A549 (cell line): ENCODE data around the gene PTBP1. TPM values are rescaled to one million over a fixed set of nuclear protein-coding genes. Genes with fewer than 3 reads are reported as not detected.

Experiments
- ATAC-seq, 2 experiments: fragments of 200-7000 bp in 1 of 2; fragments of >200 bp in 1 of 2; cut with Nextera tagmentation in 1 of 2; cut with Tn5 transposase in 1 of 2; 3 replicates each; pipeline versions ENCODE4 v1.8.0 to v1.9.1; 2018 to 2020; ENCODE audit warnings: mild to moderate bottlenecking in 1 of 2, moderate library complexity in 1 of 2
- CTCF ChIA-PET: fragments of 300-600 bp; sonication (Branson Sonifier 250); formaldehyde crosslinking; extraction: SDS; loops from one replicate; lab custom pipeline; 2021; ENCODE audit warnings: antibody characterized with exemption, inconsistent platforms; lab: Yijun Ruan, JAX
- POLR2A ChIA-PET: fragments of 350-600 bp; formaldehyde crosslinking; extraction: SDS; loops from one replicate; lab custom pipeline; 2021; ENCODE audit warnings: antibody characterized with exemption, inconsistent platforms; lab: Yijun Ruan, JAX
- DNase-seq, 2 experiments: peaks; one replicate each; pipeline versions ENCODE4 v3.0.0 to v3.0.0-alpha.2; 2011 to 2016; ENCODE audit warnings: low read depth in 1 of 2, low spot score in 1 of 2
- FAIRE-seq: peaks from 2 replicates; lab custom pipeline; 2011; peaks lifted over from hg19 to GRCh38; lab: Jason Lieb, UNC
- H3K27ac ChIP-seq, 2 experiments: fragments of >200 bp; sonication (Bioruptor Twin); formaldehyde crosslinking; 3 replicates each; pipeline ENCODE4 v1.5.1; 2016 to 2017
- H3K4me1 ChIP-seq: fragments of >200 bp; sonication (Bioruptor Twin); formaldehyde crosslinking; 3 replicates; pipeline ENCODE4 v1.6.1; 2016
- H3K4me2 ChIP-seq: fragments of >200 bp; sonication (Bioruptor Twin); formaldehyde crosslinking; 3 replicates; pipeline ENCODE4 v1.6.1; 2016
- H3K4me3 ChIP-seq: fragments of >200 bp; sonication (Bioruptor Twin); formaldehyde crosslinking; 3 replicates; pipeline ENCODE4 v1.5.1; 2016
- H3K9me3 ChIP-seq: fragments of >200 bp; sonication (Bioruptor Twin); formaldehyde crosslinking; 3 replicates; pipeline ENCODE4 v1.6.1; 2016
- BCL3 ChIP-seq: fragments of >200 bp; sonication (Bioruptor Twin); formaldehyde crosslinking; IDR thresholded peaks from 3 replicates; pipeline ENCODE4 v1.6.1; 2016
- EHMT2 ChIP-seq: fragments of 200-600 bp; sonication (generic); IDR thresholded peaks from 2 replicates; pipeline ENCODE4 v1.6.1; 2016; ENCODE audit warnings: antibody characterized with exemption, low read depth, mild to moderate bottlenecking, moderate library complexity
- EP300 ChIP-seq, 2 experiments: fragments of >200 bp; sonication (Bioruptor Twin); formaldehyde crosslinking; IDR thresholded peaks; 2 replicates in 1 of 2; 3 replicates in 1 of 2; pipeline ENCODE4 v1.6.1; 2016 to 2017
- ESRRA ChIP-seq: fragments of 150-350 bp; IDR thresholded peaks from 2 replicates; pipeline ENCODE4 v1.6.1; 2014; ENCODE audit warnings: mild to moderate bottlenecking, low read length, borderline replicate concordance
- FOSB ChIP-seq: fragments of 250-450 bp; sonication (Bioruptor Pico); IDR thresholded peaks from 2 replicates; pipeline ENCODE4 v1.5.0; 2020; ENCODE audit warnings: mild to moderate bottlenecking, moderate library complexity
- FOSL2 ChIP-seq, 2 experiments: fragments of 450-650 bp in 1 of 2; fragments of >200 bp in 1 of 2; sonication (Bioruptor Twin) in 1 of 2; formaldehyde crosslinking; IDR thresholded peaks; 2 replicates each; pipeline versions ENCODE4 v1.5.0 to v1.6.1; 2016 to 2020; ENCODE audit warnings: mild to moderate bottlenecking in 1 of 2, moderate library complexity in 1 of 2
- HEYL ChIP-seq: fragments of 250-450 bp; sonication (Bioruptor Pico); IDR thresholded peaks from 2 replicates; pipeline ENCODE4 v1.8.0; 2021; ENCODE audit warnings: mild to moderate bottlenecking, moderate library complexity
- HOXB13 ChIP-seq: fragments of 250-450 bp; sonication (Bioruptor Pico); IDR thresholded peaks from 2 replicates; pipeline ENCODE4 v1.5.0; 2020; ENCODE audit warnings: low read depth, mild to moderate bottlenecking, moderate library complexity
- HOXB5 ChIP-seq: fragments of 250-450 bp; sonication (Bioruptor Pico); IDR thresholded peaks from 2 replicates; pipeline ENCODE4 v1.5.0; 2020; ENCODE audit warnings: mild to moderate bottlenecking, moderate library complexity
- JUN ChIP-seq, 2 experiments: fragments of >200 bp; sonication (Bioruptor Twin); formaldehyde crosslinking; IDR thresholded peaks; 2 replicates in 1 of 2; 3 replicates in 1 of 2; pipeline ENCODE4 v1.6.1; 2016 to 2017
- JUNB ChIP-seq: fragments of >200 bp; sonication (Bioruptor Twin); formaldehyde crosslinking; IDR thresholded peaks from 2 replicates; pipeline ENCODE4 v1.6.1; 2016
- KDM1A ChIP-seq: fragments of 200-600 bp; sonication (generic); IDR thresholded peaks from 2 replicates; pipeline ENCODE4 v1.6.1; 2016; ENCODE audit warnings: low read depth, mild to moderate bottlenecking
- MAX ChIP-seq: IDR thresholded peaks from 2 replicates; pipeline ENCODE4 v1.6.1; 2012
- MYC ChIP-seq: IDR thresholded peaks from 2 replicates; pipeline ENCODE4 v1.6.1; 2012; ENCODE audit warnings: mild to moderate bottlenecking, inconsistent platforms, low read length, improper control_type of control experiment, borderline replicate concordance
- NPAS2 ChIP-seq: fragments of 250-450 bp; sonication (Bioruptor Pico); IDR thresholded peaks from 2 replicates; pipeline ENCODE4 v1.8.0; 2022; ENCODE audit warnings: mild to moderate bottlenecking, moderate library complexity, borderline replicate concordance
- PBX3 ChIP-seq: IDR thresholded peaks from 2 replicates; pipeline ENCODE4 v1.6.1; 2012
- PHF8 ChIP-seq: fragments of 200-600 bp; sonication (generic); IDR thresholded peaks from 2 replicates; pipeline ENCODE4 v1.6.1; 2016; ENCODE audit warnings: low read depth, mild to moderate bottlenecking, antibody characterized with exemption, moderate library complexity, borderline replicate concordance
- POLR2A ChIP-seq: IDR thresholded peaks from 2 replicates; pipeline ENCODE4 v1.6.1; 2012; ENCODE audit warnings: mild to moderate bottlenecking, low read length
- REST ChIP-seq: fragments of 200-600 bp; sonication (generic); IDR thresholded peaks from 2 replicates; pipeline ENCODE4 v1.6.1; 2016; ENCODE audit warnings: antibody characterized with exemption, mild to moderate bottlenecking, moderate library complexity
- RNF2 ChIP-seq: fragments of 200-600 bp; sonication (generic); IDR thresholded peaks from 2 replicates; pipeline ENCODE4 v1.6.1; 2016; ENCODE audit warnings: low read depth, mild to moderate bottlenecking, antibody characterized with exemption, moderate library complexity, borderline replicate concordance
- USF2 ChIP-seq: fragments of 450-650 bp; IDR thresholded peaks from 2 replicates; pipeline ENCODE4 v1.6.1; 2014; ENCODE audit warnings: antibody characterized with exemption
- ZC3H11A ChIP-seq: fragments of 450-650 bp; IDR thresholded peaks from 2 replicates; pipeline ENCODE4 v1.6.1; 2014; ENCODE audit warnings: antibody characterized with exemption, mild to moderate bottlenecking
- ZNF302 ChIP-seq: fragments of 250-450 bp; sonication (Bioruptor Pico); IDR thresholded peaks from 2 replicates; pipeline ENCODE4 v1.9.0; 2021; ENCODE audit warnings: inconsistent platforms, mild to moderate bottlenecking, moderate library complexity
- ZSCAN20 ChIP-seq: fragments of 250-450 bp; sonication (Bioruptor Pico); IDR thresholded peaks from 2 replicates; pipeline ENCODE4 v1.8.0; 2022; ENCODE audit warnings: mild to moderate bottlenecking, moderate library complexity
- WGBS: methylation state at CpG from one replicate; pipeline ENCODE4 v1.1.6; 2017; ENCODE audit errors: missing lambda C conversion rate; 5-methylcytosine and 5-hydroxymethylcytosine counted together
- polyA minus RNA-seq: library from RNA; depleted of rRNA, polyadenylated mRNA; stranded (reverse); fragments of >200 nt; gene quantifications from 2 replicates; pipeline ENCODE4 v1.2.3, GENCODE V29; 2011; rRNA and poly(A)+ RNA removed
- polyA plus RNA-seq, 4 experiments: library from polyadenylated mRNA; depleted of rRNA in 3 of 4; stranded (reverse); fragments of >200 nt; fragmentation: RNase III in 1 of 4; extraction: RNeasy Plus Mini Kit Qiagen cat#74134 plus additional on column Dnase treatment in 1 of 4; gene quantifications; 2 replicates in 3 of 4; 3 replicates in 1 of 4; pipeline ENCODE4 v1.2.3, GENCODE V29; 2011 to 2017

The PTBP1 gene
- polyA plus RNA-seq (2011; rRNA removed): 144 and 207 TPM in 2 replicates
- polyA plus RNA-seq (2012; cell fraction: cytosol; rRNA removed): 326 and 379 TPM in 2 replicates
- polyA plus RNA-seq (2012; cell fraction: nucleus; rRNA removed): 472 and 807 TPM in 2 replicates
- polyA plus RNA-seq (2017; fragmentation: RNase III; extraction: RNeasy Plus Mini Kit Qiagen cat#74134 plus additional on column Dnase treatment): 264 to 299 TPM (median 285 TPM) in 3 replicates
- 224 and 254 TPM in 2 replicates for polyA minus RNA-seq

GRCh38 chr19:796692-797527, at the start of gene PTBP1:
PTBP1 (plus strand) TSS chr19:797452; CDS start chr19:797498, 46 bp downstream.
- WGBS: 0% methylated on average over 20 of the region's 83 CpGs
- FAIRE-seq: peak; percentile 39
- ChIA-PET CTCF (interaction anchor here (1.1 kb wide), 1 partner anchor 26 kb away, joined by 4 read pairs; no protein-coding TSS in a partner anchor), POLR2A (interaction anchor here (0.7 kb wide), 1 partner anchor 28 kb away, joined by 3 read pairs; no protein-coding TSS in a partner anchor)
- Histone ChIP-seq H3K4me2 (peak within 1 kb of the TSS; percentile 99), H3K4me3 (peak within 1 kb of the TSS; percentile 100), H3K27ac (peak within 1 kb of the TSS; percentile 100), H3K9me3 (no peaks in the 10 kb centered on the region), H3K4me1 (peaks cover 40% of the 10 kb centered on the region)
- TF ChIP-seq ZC3H11A (no peak), BCL3 (peak; percentile 83; the same call in 1 of the 3 replicates), ZSCAN20 (CRISPR knock-in tag) (no peak), MYC (peak; percentile 94), ESRRA (no peak), USF2 (peak; percentile 98), REST (no peak), JUNB (no peak), POLR2A (peak; percentile 82), RNF2 (no peak), EP300 (IDR thresholded peaks at IDR 0.05) (no peak), KDM1A (no peak), HEYL (no peak), NPAS2 (CRISPR knock-in tag) (peak; percentile 75; the same call in 1 of the 2 replicates), ZNF302 (CRISPR knock-in tag) (no peak), FOSB (CRISPR knock-in tag) (no peak), HOXB13 (0 out of 2 replicates have a peak, but pooled peaks have one; percentile 46), EHMT2 (no peak), FOSL2 (IDR thresholded peaks at IDR 0.05) (no peak), FOSL2 (CRISPR knock-in tag; IDR thresholded peaks at IDR 0.05) (0 out of 2 replicates have a peak, but pooled peaks have one; percentile 4), PHF8 (no peak), MAX (peak; percentile 93), JUN (IDR thresholded peaks at IDR 0.05) (peak in 1 of 2 experiments; percentile 93; a peak in 2 of 5 replicates), HOXB5 (CRISPR knock-in tag) (peak; percentile 76), PBX3 (peak; percentile 54; the same call in 1 of the 2 replicates)
- peak; percentile 79 to 85 for ATAC-seq
- DNase-seq: peak; percentile 86 to 100
